ENCODE results near the gene ZNF747. TPM values are rescaled to one million over a fixed set of nuclear protein-coding genes. Genes with fewer than 3 reads are reported as not detected.
A peak's percentile ranks its signal among the peaks of the same experiment; 100 is the strongest.

The ZNF747 gene
- total RNA-seq, 1 experiment from 2014 or later = 10.6 TPM

DNA sequence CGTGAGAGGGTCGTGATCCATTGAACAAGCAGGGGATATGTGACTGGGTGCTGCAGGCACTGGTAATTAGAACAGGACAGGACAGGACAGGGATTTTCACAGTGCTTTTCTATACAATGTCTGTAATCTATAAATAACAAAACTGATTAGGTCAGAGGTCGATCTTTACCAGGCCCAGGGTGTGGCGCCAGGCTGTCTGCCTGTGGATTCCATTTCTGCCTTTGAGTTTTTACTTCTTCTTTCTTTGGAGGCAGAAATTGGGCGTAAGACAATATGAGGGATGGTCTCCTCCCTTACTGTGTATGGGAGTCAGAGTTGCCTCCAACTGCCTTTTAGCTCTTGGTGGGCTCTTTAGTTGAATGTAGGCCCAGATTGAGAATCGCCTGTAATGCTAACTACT lies 25.0 kb upstream of the ZNF747 start:
- POLR2A ChIA-PET (ENCODE audit: low non-redundant PET) = no interaction called here

DNA sequence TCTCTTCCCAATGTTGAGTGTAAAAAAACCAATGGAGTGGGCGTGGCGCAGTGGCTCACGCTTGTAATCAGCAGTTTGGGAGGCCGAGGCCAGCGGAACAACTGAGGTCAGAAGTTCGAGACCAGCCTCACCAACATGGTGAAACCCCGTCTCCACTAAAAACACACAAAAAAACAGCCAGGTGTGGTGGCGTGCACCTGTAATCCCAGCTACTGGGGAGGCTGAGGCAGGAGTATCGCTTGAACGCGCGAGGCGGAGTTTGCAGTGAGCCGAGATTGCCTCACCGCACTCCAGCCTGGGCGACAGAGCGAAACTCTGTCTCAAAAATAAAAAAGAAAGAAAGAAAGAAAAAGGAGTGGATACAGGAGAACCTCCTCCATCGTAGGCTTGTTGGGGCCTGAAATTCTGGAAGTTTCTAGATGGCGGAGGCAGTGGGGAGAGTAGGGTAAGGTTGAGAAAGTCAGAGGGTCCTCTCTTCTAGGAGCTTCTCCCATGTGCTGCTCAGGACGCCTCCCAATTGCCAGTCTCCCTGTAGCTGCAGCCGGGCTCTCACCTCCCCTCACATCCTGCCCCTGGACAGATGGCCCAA lies 24.2 kb upstream of the ZNF747 start:
- intact Hi-C loops (cut with micrococcal nuclease; ENCODE audit: unreplicated experiment) = loop anchor here (1.0 kb wide), 1 partner anchor 24 kb away; no protein-coding TSS in a partner anchor
- Histone ChIP-seq H3K36me3 (ENCODE audit: insufficient read depth, low read length, poor library complexity, severe bottlenecking) (peaks cover 26% of the 10 kb centered on the region), H3K4me3 (ENCODE audit: low read depth, low read length, poor library complexity, severe bottlenecking) (peak overlapping the region; percentile 95), H3K9me3 (ENCODE audit: low read depth, low read length, poor library complexity, severe bottlenecking) (no peaks in the 10 kb centered on the region), H3K4me1 (ENCODE audit: insufficient read depth, low read length, poor library complexity, severe bottlenecking) (no peaks in the 10 kb centered on the region), H3K27ac (ENCODE audit: low read depth, low read length, poor library complexity, severe bottlenecking) (peak overlapping the region; percentile 95), H3K27me3 (replicated peaks; ENCODE audit: insufficient read depth, low read depth, low read length, poor library complexity) (no peaks in the 10 kb centered on the region)
- BruUV-seq (replicated peaks) = TSS peak; percentile 94
- ChIA-PET CTCF (interaction anchor here (0.6 kb wide), 2 partner anchors 26 to 67 kb away, joined by 6 read pairs; no protein-coding TSS in a partner anchor), POLR2A (ENCODE audit: low non-redundant PET) (interaction anchor here (0.6 to 0.9 kb wide), 3 partner anchors 13 to 115 kb away, joined by 3 to 17 read pairs (median 5); partner anchors contain the start of gene ZNF688)
- TF ChIP-seq, protein P1, sequence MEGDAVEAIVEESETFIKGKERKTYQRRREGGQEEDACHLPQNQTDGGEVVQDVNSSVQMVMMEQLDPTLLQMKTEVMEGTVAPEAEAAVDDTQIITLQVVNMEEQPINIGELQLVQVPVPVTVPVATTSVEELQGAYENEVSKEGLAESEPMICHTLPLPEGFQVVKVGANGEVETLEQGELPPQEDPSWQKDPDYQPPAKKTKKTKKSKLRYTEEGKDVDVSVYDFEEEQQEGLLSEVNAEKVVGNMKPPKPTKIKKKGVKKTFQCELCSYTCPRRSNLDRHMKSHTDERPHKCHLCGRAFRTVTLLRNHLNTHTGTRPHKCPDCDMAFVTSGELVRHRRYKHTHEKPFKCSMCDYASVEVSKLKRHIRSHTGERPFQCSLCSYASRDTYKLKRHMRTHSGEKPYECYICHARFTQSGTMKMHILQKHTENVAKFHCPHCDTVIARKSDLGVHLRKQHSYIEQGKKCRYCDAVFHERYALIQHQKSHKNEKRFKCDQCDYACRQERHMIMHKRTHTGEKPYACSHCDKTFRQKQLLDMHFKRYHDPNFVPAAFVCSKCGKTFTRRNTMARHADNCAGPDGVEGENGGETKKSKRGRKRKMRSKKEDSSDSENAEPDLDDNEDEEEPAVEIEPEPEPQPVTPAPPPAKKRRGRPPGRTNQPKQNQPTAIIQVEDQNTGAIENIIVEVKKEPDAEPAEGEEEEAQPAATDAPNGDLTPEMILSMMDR (conservative IDR thresholded peaks at IDR 0.05; ENCODE audit: low read depth, low read length) = no peak
- no peak for TF ChIP-seq EZH2 (IDR thresholded peaks at IDR 0.05; ENCODE audit: borderline replicate concordance, low read depth, low read length, poor library complexity, severe bottlenecking)
- no peak for DNase-seq (ENCODE audit: low spot score)

More for the DNA sequence above, 25.0 kb upstream of the ZNF747 start:
- peak overlapping the region; percentile 18 for H3K27ac ChIP-seq (ENCODE audit: low read depth, low read length, poor library complexity, severe bottlenecking)
- H3K4me3 ChIP-seq (ENCODE audit: low read depth, low read length, poor library complexity, severe bottlenecking) = no peak overlapping the region
- H3K9me3 ChIP-seq (ENCODE audit: low read depth, low read length, poor library complexity, severe bottlenecking) = no peaks in the 10 kb centered on the region
- TF ChIP-seq EZH2 (IDR thresholded peaks at IDR 0.05; ENCODE audit: borderline replicate concordance, low read depth, low read length, poor library complexity, severe bottlenecking) = no peak
- TF ChIP-seq, protein P1 (conservative IDR thresholded peaks at IDR 0.05; ENCODE audit: low read depth, low read length) = no peak
- no peaks in the 10 kb centered on the region for H3K27me3 ChIP-seq (replicated peaks; ENCODE audit: insufficient read depth, low read depth, low read length, poor library complexity)
- DNase-seq (ENCODE audit: low spot score) = no peak
- CTCF ChIA-PET = no interaction called here
- peaks cover 18% of the 10 kb centered on the region for H3K36me3 ChIP-seq (ENCODE audit: insufficient read depth, low read length, poor library complexity, severe bottlenecking)
- no peaks in the 10 kb centered on the region for H3K4me1 ChIP-seq (ENCODE audit: insufficient read depth, low read length, poor library complexity, severe bottlenecking)
- intact Hi-C loops (cut with micrococcal nuclease; ENCODE audit: unreplicated experiment) = no loop called here
- no TSS peak for BruUV-seq (replicated peaks)

DNA sequence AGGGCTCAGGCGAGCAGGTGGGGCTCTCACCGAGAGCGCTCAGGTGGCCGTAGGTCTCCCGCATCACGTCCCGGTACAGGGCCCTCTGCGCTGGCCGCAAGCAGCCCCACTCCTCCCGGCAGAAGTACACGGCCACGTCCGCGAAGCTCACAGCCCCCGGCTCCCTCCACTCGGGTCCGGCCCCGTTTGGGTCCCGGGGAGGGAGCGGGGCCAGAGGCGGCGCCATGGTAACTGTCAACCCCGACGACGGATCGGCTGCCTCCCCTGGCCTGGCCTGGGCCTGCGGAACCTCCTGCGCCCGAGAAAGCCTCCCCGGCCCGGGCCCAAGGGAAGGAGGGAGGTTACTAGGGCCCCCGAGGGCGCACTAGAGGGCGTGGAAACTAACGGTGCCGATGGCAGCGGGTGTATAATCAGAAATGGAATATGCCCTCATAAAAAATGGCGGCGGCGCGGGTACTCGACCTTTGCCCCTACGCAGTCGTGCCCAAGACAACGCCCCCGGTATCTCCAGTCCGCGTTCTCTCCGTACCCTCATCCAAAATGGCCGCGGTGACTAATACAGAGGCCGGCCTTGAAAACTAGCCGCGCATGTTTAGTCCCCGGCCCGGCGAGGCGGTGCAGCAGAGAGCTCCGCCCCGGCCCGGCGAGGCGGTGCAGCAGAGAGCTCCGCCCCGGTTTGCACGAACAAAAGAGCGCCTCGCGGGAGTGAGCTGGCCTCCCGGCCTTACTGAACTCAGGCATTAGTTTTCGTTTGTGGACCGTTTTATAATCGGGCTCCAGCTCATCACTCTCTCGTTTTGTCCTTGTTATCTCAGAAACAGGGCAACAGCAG lies 23.5 kb upstream of the ZNF747 start, which contains the start of gene ZNF764:
TSS of gene ZNF764 (minus strand) at position 418 of the 832 bp plus-strand sequence. CDS start at position 226, 192 bp downstream.
- H3K36me3 ChIP-seq (ENCODE audit: insufficient read depth, low read length, poor library complexity, severe bottlenecking) = peaks cover 33% of the 10 kb centered on the region
- H3K4me3 ChIP-seq (ENCODE audit: low read depth, low read length, poor library complexity, severe bottlenecking) = peak within 1 kb of the TSS; percentile 95
- H3K9me3 ChIP-seq (ENCODE audit: low read depth, low read length, poor library complexity, severe bottlenecking) = no peaks in the 10 kb centered on the region
- peak; percentile 99 for DNase-seq (ENCODE audit: low spot score)
- TF ChIP-seq, protein P1 (conservative IDR thresholded peaks at IDR 0.05; ENCODE audit: low read depth, low read length) = no peak
- no peak for TF ChIP-seq EZH2 (IDR thresholded peaks at IDR 0.05; ENCODE audit: borderline replicate concordance, low read depth, low read length, poor library complexity, severe bottlenecking)
- ChIA-PET POLR2A (ENCODE audit: low non-redundant PET) (interaction anchor here (0.6 to 0.9 kb wide), 3 partner anchors 14 to 114 kb away, joined by 3 to 17 read pairs (median 5); partner anchors contain the start of gene ZNF688), CTCF (interaction anchor here (0.6 kb wide), 2 partner anchors 26 to 66 kb away, joined by 6 read pairs; no protein-coding TSS in a partner anchor)
- no peaks in the 10 kb centered on the region for H3K4me1 ChIP-seq (ENCODE audit: insufficient read depth, low read length, poor library complexity, severe bottlenecking)
- TSS peak; percentile 54 for BruUV-seq (replicated peaks)
- intact Hi-C loops (cut with micrococcal nuclease; ENCODE audit: unreplicated experiment) = loop anchor here (1.0 kb wide), 1 partner anchor 23 kb away; no protein-coding TSS in a partner anchor
- peak within 1 kb of the TSS; percentile 95 for H3K27ac ChIP-seq (ENCODE audit: low read depth, low read length, poor library complexity, severe bottlenecking)
- no peaks in the 10 kb centered on the region for H3K27me3 ChIP-seq (replicated peaks; ENCODE audit: insufficient read depth, low read depth, low read length, poor library complexity)

Measured in A673 (cell line).